ENCODE results near the gene FNDC11.

Gene FNDC11

DNA sequence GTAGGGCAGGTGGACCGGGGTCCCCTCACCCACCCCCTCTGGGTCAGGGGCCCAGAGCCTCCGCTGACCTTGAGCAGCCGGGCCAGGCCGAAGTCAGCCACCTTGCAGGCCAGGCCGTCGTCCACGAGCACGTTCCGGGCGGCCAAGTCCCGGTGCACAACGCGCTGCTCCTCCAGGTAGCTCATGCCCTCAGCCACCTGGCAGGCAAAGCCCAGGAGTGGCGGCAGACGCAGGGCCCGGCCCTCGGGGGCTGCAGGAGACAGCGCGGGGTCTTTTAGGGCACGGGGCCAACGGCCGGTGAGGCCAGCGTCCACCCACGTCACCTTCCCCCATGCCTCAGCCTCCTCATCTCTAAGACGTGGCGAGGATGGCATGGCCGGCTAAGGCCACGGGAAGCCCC is 12.6 kb upstream of the FNDC11 start:
- no peak for DNase-seq

DNA sequence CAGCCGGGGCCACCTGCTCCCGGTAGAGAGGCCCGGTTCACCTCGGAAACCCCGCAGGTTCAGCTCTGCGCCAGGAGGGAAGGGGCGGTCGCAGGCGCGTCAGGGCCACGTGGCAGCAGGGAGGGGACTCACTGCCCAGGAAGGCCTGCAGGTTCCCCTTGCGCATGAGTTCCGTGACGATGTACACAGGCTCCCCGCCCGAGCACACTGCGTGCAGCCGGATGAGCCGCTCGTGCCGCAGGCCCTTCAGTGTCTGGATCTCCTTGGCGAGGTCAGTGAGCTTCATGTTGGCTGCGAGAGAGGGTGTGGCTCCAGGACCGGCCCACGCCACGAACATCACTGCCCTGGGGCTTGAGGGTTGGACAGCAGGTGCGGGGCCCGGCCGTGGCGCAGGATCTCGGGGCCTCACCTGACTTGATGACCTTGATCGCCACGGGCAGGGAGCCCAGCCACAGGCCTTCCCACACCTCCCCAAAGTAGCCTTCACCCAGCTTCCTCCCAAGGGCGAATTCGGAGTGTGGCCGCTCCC is 11.9 kb upstream of the FNDC11 start:
- no peak for DNase-seq

DNA sequence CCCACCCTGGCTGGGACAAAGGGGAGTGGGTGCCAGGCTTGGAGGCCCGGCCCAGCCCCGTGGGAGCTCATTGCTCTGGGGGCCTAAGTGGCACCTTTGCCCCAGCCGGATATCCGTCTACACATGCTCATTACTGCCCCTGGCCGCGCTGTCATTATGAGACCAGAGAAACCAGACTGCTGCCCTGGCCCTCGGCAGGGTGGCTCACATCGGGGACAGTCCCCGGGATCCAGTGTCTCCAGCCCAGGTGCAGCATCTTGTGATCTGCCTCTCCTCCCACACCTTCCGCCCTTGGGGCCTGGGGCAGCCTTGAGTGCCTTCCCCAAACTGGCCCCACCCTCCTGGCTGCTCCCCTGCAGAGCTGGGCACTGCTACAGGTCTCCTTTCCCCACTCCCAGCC is 11.3 kb upstream of the FNDC11 start:
- no peak for DNase-seq

DNA sequence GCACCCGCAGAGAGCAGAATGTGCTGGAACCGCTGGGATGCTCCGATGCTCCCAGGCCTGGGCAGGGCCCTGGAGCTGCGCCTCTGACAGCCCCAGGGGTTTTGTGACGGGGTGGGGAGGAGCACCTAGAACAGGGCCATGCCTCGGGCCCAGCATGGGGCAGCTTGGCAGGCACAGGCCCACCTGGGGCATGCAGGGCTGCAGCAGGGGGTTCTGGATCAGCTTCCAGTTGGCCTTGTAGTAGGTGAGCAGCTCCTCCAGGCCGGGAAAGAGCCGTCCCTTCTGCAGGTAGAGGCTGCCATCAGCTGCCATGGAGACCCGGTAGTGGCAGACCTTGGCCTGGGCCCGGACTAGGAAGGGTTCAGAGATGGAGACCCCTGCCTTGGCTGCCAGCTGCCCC is 10.8 kb upstream of the FNDC11 start:
- DNase-seq = no peak

DNA sequence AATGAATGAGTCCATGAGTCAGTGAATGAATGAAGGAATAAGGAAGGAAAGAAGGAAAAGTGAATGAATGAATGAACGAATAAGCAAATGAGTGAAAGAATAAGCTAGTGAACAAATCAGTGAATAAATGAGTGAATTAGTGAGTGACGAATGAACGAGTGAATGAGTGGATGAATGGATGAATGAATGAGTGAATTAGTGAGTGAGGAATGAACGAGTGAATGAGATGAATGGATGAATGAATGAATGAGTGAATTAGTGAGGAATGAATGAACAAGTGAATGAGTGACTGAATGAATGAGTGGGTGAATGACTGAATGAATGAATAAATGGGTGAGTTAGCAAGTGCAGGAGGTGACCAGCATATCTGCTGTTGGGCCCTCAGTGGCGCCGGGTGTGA is 10.2 kb upstream of the FNDC11 start:
- DNase-seq = no peak

DNA sequence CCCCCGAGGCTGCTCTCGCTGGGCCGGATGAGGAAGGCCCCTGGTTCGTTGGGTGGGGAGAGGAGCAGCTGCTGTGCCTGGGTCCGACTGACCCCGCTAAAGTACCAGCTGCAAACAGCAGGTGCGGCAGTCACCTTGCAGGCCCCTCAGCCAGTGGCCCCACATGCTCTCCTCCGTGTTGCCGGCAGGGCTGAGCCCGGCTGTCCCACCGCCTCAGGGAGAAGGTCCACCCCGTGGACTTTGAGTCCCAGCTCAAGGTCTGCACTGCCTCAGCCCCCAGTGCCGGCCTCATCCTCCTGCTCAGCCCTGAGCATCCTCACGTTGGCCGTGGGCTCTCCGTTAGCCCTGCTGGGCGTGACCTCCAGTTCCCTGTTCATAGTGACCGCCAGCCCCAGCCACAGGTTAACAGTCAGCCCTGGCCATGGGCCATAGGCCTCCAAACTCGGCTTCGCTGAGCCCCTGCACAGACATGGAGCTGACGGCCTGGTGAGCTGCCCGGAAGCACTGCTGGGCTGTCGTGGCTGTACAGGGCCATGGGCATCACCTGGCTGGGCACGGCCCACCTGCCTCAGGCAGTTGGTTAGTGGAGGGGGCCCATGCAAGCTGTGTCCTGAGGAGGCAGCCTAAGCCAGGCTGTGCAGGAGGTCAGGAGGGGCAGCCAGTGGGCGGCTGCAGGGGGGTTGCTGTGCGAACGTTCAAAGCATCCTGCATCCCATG is 9.6 kb upstream of the FNDC11 start:
- DNase-seq = no peak

DNA sequence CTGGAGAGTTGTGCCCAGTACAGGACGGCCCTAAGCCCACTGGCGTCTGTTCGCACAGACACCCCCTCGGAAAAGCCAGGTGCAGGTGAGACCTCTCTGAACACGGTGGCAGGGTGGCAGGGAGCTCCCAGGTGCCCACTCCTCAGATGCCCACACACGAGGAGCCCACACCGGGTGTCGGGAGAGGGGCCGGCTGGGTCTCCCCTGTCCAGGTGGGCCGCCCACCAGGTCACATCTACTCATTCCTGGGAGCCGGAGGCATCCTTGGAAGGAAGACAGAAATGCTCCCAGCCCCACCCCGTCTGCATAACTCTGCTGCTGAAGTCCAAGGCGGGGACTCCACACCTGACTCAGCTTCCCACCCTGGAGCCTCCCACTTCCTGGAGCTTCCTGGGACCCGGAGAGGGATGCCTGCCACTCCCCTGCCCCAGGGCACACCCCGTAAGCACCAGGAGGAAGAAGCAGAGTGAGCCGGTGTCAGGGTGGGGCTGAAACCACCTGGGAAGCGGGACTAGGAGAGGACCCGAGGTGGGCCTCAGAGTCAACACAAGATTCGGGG is 8.9 kb upstream of the FNDC11 start:
- no peak for DNase-seq

DNA sequence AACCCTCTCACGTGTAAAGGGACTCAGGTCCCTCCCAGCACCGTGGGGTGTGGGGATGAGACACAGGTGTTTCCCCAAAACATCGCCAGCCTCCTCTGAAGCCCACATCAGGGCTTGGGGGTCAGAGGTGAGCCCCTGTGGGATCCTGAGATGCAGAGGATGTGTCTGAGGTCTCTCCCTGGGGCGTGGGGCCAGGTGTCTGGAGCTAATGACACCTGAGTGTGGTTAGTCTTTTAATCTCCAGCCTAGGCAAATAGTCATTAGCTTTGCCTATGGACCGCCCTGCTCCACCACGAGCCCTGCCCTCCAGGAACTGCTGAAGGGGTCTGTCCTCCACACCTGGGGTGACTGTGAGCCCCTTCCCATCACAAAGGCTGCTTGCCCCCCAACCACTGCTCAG is 8.1 kb upstream of the FNDC11 start:
- no peak for DNase-seq

DNA sequence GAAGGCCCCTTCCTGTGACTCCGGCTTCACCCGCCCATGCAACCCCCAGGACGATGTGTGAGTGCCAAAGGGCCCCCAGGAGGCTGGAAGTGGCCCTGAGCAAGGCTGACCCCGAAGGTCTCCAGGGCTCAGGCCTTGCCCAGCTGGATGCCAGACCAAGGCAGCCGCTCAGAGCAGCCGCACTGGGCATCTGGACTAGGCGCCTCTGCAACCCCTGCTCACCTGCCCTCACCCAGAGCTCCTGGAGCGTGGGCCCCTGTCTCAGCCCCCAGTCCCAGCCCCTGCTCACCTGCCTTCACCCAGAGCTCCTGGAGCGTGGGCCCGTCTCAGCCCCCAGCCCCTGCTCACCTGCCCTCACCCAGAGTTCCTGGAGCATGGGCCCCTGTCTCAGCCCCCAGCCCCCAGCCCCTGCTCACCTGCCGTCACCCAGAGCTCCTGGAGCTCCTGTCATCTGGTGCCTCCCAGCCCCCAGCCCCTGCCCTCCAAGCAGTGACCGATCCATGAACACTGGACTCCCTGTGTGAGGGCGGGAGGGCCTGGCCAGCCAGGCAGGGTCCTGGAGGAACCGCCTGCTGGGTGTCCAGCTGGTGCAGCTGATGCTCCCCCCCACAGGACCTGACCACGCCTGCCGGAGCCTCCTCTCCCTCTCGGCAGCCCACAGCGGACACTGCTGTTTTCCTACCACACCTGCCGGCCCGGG is 7.6 kb upstream of the FNDC11 start:
- DNase-seq = no peak

DNA sequence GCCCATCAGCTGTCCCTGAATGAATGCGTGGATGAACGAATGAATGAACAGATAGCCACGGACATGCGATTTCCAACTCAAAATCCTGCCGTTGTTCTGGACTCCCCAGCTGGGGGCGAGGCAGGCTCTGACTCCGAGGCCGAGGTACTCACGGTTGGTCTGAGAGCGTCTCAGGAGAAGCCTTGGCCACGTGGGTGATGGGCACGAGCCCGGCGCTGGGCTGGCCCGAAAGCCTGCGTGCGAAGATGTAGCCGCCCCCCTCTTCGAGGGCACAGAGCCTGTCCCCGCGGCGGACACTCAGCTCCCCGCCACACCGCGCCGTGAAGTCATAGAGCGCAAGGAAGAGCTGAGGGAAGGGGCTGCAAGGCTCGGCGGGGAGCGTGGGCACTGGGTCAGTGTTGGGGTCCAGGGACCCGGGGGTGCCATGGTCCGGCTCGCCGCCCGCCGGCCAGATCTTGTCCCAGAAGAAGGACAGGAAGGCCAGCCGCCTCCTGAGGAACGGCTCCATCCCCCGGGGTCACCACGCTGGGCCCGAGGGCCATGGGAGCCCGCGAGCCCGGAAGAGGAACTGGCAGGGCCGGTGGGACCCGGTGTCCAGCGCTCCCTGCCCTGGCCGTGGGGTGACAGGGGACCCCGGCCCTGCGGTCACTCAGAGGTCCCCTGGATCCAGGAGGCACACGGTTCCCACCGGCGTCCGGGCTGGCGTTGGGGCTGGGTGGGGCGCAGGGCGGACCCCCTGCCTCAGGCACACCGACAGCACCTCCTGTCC is 6.8 kb upstream of the FNDC11 start:
- no peak for DNase-seq

DNA sequence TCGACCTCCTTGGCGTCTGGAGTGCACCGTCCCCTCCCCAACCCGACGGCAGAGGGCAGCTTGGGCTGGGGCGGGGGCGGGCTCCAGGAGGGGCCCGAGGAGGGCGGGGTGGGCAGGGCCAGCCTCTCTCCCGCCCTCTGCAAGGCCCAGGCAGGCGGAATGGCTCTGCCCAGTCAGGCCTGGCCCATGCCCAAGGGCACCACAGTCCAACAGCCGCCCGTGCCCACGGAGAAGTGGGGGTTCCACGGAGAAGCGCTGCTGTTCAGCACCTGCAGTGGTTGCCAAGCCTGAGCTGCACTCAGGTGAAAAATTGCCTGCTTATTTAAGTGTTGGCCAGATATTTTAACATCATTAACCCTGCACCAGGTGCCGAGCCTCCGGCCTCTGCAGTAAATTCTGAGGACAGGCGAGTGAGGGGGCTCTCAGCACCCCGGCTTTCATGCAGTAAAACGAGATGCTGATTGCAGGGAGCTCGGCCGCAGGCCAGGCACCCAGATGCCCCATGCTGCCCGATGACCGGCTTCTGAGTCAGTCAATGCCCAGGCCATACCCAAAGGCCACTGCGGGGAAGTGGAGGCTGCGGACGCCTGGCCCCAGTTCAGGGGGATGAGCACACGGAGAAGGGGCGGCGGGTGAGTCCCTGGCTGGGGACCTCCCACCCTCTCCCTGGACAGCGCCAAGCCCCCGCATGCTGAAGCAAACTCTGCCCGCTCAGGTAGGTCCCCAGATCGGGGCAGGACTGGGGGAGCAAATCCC is 6.1 kb upstream of the FNDC11 start, which contains the start of gene SRMS:
TSS of gene SRMS (minus strand) at position 25 of the 756 bp plus-strand sequence. CDS start 286 bp downstream, outside the sequence.
- DNase-seq = no peak

DNA sequence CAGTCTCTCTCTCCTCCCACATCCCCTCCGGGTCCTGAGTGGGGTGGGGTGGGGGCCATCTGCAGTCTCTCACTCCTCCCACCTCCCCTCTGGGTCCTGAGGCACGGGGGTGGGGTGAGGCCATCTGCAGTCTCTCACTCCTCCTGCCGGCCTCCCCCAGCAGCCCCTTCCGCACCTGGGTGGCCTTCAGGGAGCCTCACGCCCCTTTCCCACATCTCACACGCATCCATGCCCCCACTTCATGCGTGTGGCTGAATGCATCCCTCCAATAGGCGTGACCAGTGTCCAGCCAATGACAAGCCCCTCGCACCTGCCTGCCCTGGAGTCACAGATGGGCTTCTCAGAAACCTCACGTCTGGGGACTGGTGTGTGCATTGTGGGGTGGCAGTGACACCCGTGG is 5.4 kb upstream of the FNDC11 start:
- DNase-seq = no peak

DNA sequence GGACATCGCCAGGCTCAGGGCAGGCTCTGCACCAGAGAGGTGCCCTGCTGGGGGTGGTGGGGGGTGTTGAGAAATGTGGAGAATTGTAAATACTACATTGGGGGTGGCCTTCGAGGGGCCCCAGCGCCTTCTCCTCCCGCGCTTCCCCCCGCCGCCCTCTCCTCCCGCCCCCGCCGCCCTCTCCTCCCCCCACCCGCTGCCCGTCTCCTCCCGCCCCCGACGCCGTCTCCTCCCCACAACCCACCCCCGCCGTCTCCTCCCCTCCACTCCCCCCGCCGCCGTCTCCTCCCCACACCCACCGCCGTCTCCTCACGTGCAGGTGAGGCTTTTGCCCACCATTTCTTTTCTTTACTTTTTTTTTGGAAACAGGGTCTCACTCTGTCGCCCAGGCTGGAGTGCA is 4.9 kb upstream of the FNDC11 start:
- no peak for DNase-seq

DNA sequence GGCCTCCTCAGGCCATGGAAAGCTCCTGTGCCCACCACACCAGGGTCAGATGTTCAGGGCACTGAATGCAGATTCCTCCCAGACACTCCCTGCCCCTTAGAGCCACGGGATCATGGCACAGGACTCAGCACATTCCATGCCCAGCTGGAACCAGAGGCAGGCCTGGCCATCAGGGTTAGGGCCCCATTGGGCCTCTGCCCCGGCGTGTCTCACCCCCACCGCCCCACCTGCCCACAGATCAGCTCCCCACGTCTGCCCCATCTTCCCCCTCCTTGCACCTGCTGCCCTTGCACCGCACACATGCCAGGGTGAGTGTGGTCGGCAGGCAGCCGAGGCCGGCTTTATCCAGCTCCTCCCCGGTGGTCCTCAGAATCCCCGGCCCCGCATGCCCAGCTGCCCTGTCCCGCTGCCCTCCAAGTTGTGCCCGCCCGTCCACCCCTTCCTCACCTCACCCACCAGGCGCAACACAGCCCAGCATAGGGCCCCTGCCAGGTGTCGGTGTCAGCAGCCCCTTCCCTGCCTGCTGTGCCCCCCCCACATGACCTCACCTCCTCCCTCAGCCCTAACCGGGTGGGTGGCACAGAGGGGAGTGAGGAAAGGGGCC is 4.2 kb upstream of the FNDC11 start:
- no peak for DNase-seq

DNA sequence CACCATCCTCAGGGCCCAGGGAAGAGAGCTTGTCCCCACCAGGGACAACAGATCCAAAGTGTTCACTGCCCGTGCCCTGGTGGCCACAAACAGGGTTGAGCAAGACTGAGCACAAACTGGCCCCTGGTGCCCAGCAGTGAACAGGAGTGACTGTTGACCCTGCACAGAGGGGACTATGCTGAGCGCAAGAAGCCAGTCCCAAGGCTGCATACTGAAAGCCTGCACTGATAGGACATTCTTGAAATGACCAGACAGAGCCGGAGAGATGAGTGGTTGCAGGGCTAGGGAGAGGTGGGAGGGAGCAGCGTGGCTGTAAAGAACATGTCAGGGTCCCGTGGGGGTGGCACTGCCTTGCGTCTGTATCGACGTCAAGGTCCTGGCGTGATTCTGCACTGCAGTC is 2.9 kb upstream of the FNDC11 start:
- DNase-seq = no peak

DNA sequence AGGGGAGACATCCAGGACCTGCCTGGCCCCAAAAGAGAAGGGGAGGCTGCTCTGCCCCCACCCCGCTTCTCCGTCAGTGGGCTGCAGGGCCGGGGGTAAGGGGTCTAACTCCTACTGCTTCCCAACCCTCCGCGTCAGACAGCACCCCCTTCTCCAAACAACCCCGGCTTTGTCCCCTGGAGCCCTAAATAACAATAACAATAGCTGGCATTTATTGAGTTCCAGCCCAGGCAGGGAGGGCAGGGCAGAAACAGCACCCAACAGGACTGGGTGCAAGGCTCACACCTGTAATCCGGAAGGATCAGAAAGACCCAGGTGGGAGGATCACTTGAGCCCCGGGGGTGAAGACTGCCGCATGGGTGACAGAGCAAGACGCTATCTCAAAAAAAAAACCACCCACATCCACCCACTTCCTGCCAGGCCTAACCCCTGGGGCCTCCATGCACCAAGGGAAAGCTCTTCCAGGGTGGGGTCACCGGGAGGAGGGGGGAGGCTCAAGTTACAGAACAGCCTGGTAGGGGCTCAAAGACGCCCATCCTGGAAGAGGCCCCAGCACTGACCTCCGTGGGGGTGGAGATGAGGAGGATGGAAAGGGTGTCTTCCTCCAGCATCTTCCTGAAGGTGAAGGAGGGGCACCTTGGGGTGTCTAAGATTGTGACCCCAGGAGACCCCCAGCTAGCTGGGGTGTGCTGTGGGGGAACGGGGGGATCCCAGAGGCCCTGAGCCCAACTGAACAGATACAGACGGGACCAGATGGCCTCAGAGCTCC is 1.3 kb upstream of the FNDC11 start:
- DNase-seq = peak; percentile 48

DNA sequence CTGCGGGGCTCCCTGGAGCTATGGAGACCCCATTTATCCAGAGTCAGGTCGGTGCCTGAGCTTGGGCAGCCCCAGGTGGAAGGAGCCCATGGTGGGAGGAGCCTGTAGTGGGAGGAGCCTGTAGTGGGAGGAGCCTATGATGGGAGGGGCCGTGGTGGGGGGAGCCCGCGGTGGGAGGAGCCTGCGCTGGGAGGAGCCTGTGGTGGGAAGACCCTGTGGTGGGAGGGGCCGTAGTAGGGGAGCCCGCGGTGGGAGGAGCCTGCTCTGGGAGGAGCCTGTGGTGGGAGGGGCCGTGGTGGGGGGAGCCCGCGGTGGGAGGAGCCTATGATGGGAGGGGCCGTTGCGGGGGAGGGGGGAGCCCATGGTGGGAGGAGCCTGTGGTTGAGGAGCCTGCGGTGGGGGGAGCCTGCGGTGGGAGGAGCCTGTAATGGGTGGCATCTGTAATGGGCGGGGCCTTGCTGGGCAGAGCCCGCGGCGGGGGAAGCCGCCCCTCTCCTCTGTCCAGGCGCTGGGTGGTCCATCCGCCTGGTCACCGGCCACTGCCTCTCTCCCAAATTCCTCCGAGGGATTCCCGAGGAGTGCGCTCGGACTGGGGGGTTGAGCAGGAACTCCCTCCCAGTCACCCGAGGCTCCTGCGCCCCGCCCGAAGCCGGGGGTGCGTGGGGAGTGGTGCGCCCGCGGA is 567 bp upstream of the FNDC11 start:
- DNase-seq = peak; percentile 84

DNA sequence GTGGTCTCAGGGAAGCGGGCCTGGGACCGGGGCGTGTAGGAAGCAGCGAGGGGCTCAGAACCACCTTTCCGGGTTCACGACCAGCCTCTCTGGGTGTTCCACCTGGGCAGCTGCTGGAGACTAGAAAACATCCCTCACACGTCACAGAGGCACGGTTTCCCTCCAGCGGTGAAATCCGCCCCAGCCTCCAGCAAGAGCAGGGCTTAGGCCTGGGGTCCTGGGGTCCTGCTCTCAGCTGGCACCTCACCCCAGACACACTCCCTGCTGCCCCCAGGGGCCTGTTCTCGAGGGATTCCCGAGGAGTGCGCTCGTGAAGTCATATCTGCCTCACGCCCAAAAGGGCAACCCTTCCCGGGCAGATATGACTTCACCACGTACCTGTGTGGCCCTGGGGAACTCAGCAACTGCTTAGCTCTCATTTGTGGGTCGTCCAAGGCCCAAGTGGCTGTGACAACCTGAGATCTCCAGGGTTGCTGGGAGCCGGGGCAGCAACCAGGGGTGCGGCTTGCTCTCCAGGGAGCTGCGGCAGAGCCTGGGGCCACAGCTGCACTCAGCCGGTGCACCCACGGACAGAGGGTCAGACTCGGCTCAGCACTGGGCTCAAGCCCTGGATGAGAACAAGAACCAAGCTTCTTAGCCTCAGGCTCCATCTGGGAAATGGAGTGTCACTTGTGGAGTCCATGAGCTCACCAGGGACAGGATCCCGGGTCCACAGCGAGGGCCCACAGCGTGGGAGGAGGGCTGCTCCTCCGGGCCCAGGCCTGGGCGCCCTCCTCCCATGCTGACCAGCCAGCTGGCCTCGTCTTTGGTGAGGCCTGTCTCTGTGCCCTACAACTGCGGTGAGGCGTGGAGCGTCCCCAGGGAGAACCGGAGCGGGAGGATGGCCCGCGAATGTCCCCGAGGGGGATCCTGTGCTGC is 661 bp downstream of the FNDC11 start:
- no peak for DNase-seq

DNA sequence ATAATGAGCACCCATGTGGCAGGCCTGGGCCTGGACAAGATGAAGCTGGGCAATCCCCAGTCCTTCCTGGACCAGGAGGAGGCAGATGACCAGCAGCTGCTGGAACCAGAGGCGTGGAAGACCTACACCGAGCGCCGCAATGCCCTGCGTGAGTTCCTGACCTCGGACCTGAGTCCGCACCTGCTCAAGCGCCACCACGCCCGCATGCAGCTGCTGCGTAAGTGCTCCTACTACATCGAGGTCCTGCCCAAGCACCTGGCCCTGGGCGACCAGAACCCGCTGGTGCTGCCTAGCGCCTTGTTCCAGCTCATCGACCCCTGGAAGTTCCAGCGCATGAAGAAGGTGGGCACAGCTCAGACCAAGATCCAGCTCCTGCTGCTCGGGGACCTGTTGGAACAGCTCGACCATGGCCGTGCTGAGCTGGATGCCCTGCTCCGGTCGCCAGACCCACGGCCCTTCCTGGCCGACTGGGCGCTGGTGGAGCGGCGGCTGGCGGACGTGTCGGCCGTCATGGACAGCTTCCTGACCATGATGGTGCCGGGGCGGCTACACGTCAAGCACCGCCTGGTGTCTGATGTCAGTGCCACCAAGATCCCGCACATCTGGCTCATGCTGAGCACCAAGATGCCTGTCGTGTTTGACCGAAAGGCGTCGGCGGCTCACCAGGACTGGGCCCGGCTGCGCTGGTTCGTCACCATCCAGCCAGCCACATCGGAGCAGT is 1.9 kb downstream of the FNDC11 start:
- DNase-seq = no peak
